Uterus (tissue), 4 donors: ENCODE data around the gene CCSER2. TPM values are rescaled to one million over a fixed set of nuclear protein-coding genes. Genes with fewer than 3 reads are reported as not detected.

Source experiments
- DNase-seq, 2 donors: peaks; one replicate each; pipeline ENCODE4 v3.0.0-alpha.2; 2019 to 2020
- H3K27ac ChIP-seq, 2 donors: fragments of 200-600 bp; sonication (generic); 1 replicate in 1 of 2; 2 replicates in 1 of 2; pipeline ENCODE4 v1.5.1; 2016 to 2018
- H3K27me3 ChIP-seq, 2 donors: fragments of 200-600 bp; sonication (generic); one replicate each; pipeline ENCODE4 v1.5.1; 2018 to 2019; ENCODE audit warnings: control low read depth in 1 of 2
- H3K36me3 ChIP-seq, 2 donors: fragments of 200-600 bp; sonication (generic); one replicate each; pipeline ENCODE4 v1.5.1; 2019; ENCODE audit warnings: control low read depth in 1 of 2
- H3K4me1 ChIP-seq, 2 donors: fragments of 200-600 bp; sonication (generic); one replicate each; pipeline ENCODE4 v1.5.1; 2018 to 2019; ENCODE audit warnings: control low read depth in 1 of 2
- H3K4me3 ChIP-seq, 2 donors: fragments of 200-600 bp; sonication (generic); 1 replicate in 1 of 2; 2 replicates in 1 of 2; pipeline ENCODE4 v1.5.1; 2018 to 2019; ENCODE audit warnings: mild to moderate bottlenecking in 1 of 2
- H3K9me3 ChIP-seq, 2 donors: fragments of 200-600 bp; sonication (generic); one replicate each; pipeline ENCODE4 v1.5.1; 2019; ENCODE audit warnings: control low read depth in 1 of 2
- CTCF ChIP-seq, 4 experiments: fragments of 200-600 bp in 2 of 4; fragments of 450-650 bp in 2 of 4; sonication (generic) in 2 of 4; IDR thresholded peaks; one replicate each; pipeline ENCODE4 v1.5.1; 2016 to 2019; ENCODE audit warnings: antibody characterized with exemption in 4 of 4, mild to moderate bottlenecking in 2 of 4, moderate library complexity in 1 of 4
- POLR2A ChIP-seq, 2 donors: fragments of 450-650 bp; IDR thresholded peaks; one replicate each; pipeline ENCODE4 v1.6.1; 2016; ENCODE audit warnings: antibody characterized with exemption in 2 of 2, mild to moderate bottlenecking in 1 of 2, moderate library complexity in 1 of 2
- intact Hi-C: fragments of 100-400 bp; cut with DNase I; formaldehyde crosslinking; loops from one replicate; pipeline ENCODE4 v1.15.1; 2023; ENCODE audit warnings: low total_unique reads
- total RNA-seq, 4 donors: library from RNA; depleted of rRNA in 3 of 4; stranded (reverse); fragments of >200 nt in 3 of 4; gene quantifications; one replicate each; pipeline versions ENCODE4 v1.1.0 to v1.2.4, GENCODE V29; 2014 to 2023
- donor health status: DM: yes; HTN: yes; CAD: no.

CCSER2 gene
- total RNA-seq, 4 donors from 2014 or later = 40.5 to 112 (median 54.0) TPM

- H3K27me3 ChIP-seq = no peaks in the 10 kb centered on the region
These were observed 190.8 kb downstream of the CCSER2 start for GRCh38 chr10:84519235-84519634.

GRCh38 chr10:84521013-84521412 lies 192.6 kb downstream of the CCSER2 start:
- no peak for TF ChIP-seq CTCF (IDR thresholded peaks at IDR 0.05)
- TF ChIP-seq POLR2A (IDR thresholded peaks at IDR 0.05) = no peak

More at GRCh38 chr10:84519235-84519634, 190.8 kb downstream of the CCSER2 start:
- intact Hi-C loops = no loop called here
- DNase-seq = no peak
- no peak overlapping the region for H3K4me3 ChIP-seq
- no peak overlapping the region for H3K27ac ChIP-seq
- H3K36me3 ChIP-seq = no peaks in the 10 kb centered on the region
- no peaks in the 10 kb centered on the region for H3K9me3 ChIP-seq
- H3K4me1 ChIP-seq = no peaks in the 10 kb centered on the region
- TF ChIP-seq CTCF (IDR thresholded peaks at IDR 0.05) (no peak), POLR2A (IDR thresholded peaks at IDR 0.05) (no peak)

GRCh38 chr10:84521468-84521867 lies 193.1 kb downstream of the CCSER2 start:
- H3K27me3 ChIP-seq = no peaks in the 10 kb centered on the region
- H3K27ac ChIP-seq = no peak overlapping the region
- H3K4me3 ChIP-seq = no peak overlapping the region
- H3K9me3 ChIP-seq = no peaks in the 10 kb centered on the region
- no peaks in the 10 kb centered on the region for H3K4me1 ChIP-seq
- no peaks in the 10 kb centered on the region for H3K36me3 ChIP-seq
- TF ChIP-seq POLR2A (IDR thresholded peaks at IDR 0.05) = no peak
- TF ChIP-seq CTCF (IDR thresholded peaks at IDR 0.05) = no peak
- no peak for DNase-seq
- intact Hi-C loops = no loop called here

More at GRCh38 chr10:84521013-84521412, 192.6 kb downstream of the CCSER2 start:
- Histone ChIP-seq H3K9me3 (no peaks in the 10 kb centered on the region), H3K27ac (no peak overlapping the region), H3K27me3 (no peaks in the 10 kb centered on the region), H3K4me3 (no peak overlapping the region), H3K4me1 (no peaks in the 10 kb centered on the region), H3K36me3 (no peaks in the 10 kb centered on the region)
- intact Hi-C loops = no loop called here
- no peak for DNase-seq

- H3K4me3 ChIP-seq = no peak overlapping the region
- intact Hi-C loops = no loop called here
- no peaks in the 10 kb centered on the region for H3K9me3 ChIP-seq
- DNase-seq = no peak
- TF ChIP-seq POLR2A (IDR thresholded peaks at IDR 0.05) (no peak), CTCF (IDR thresholded peaks at IDR 0.05) (no peak)
- H3K27me3 ChIP-seq = no peaks in the 10 kb centered on the region
- no peaks in the 10 kb centered on the region for H3K36me3 ChIP-seq
- no peaks in the 10 kb centered on the region for H3K4me1 ChIP-seq
- H3K27ac ChIP-seq = no peak overlapping the region
These were observed 194.4 kb downstream of the CCSER2 start for GRCh38 chr10:84522612-84523462.

- TF ChIP-seq CTCF (IDR thresholded peaks at IDR 0.05) (no peak), POLR2A (IDR thresholded peaks at IDR 0.05) (no peak)
- Histone ChIP-seq H3K4me3 (no peak overlapping the region), H3K27ac (no peak overlapping the region), H3K9me3 (no peaks in the 10 kb centered on the region), H3K4me1 (no peaks in the 10 kb centered on the region), H3K36me3 (no peaks in the 10 kb centered on the region), H3K27me3 (no peaks in the 10 kb centered on the region)
- DNase-seq = no peak
- intact Hi-C loops = no loop called here
These were observed 195.1 kb downstream of the CCSER2 start for GRCh38 chr10:84523526-84523925.
